A172 (cell line): Measurements from ENCODE around the gene BHLHE41. TPM values are rescaled to one million over a fixed set of nuclear protein-coding genes. Genes with fewer than 3 reads are reported as not detected.

ENCODE experiments used
- DNase-seq: peaks from one replicate; pipeline ENCODE4 v3.0.0-alpha.2; 2015; ENCODE audit warnings: low spot score
- total RNA-seq: library from RNA; depleted of rRNA; stranded (reverse); fragments of >200 nt; shearing (Covaris generic); gene quantifications from 2 replicates; pipeline ENCODE4 v1.2.3, GENCODE V29; 2014

The BHLHE41 gene
- total RNA-seq, 1 experiment from 2014 or later, result 0.21 TPM

GRCh38 chr12:26134540-26134939 is 9.7 kb upstream of the BHLHE41 start:
- no peak for DNase-seq

- DNase-seq, result no peak
Observed at GRCh38 chr12:26133521-26133920, 8.7 kb upstream of the BHLHE41 start.

GRCh38 chr12:26132866-26133265 is 8.0 kb upstream of the BHLHE41 start:
- no peak for DNase-seq

- DNase-seq, result no peak
Observed at GRCh38 chr12:26131936-26132335, 7.1 kb upstream of the BHLHE41 start.

GRCh38 chr12:26130728-26131127 is 5.9 kb upstream of the BHLHE41 start:
- no peak for DNase-seq

- no peak for DNase-seq
Observed at GRCh38 chr12:26128168-26128567, 3.3 kb upstream of the BHLHE41 start.

- DNase-seq, result no peak
Observed at GRCh38 chr12:26127404-26127803, 2.6 kb upstream of the BHLHE41 start.

- DNase-seq, result peak; percentile 46
Observed at GRCh38 chr12:26126340-26127284, 1.8 kb upstream of the BHLHE41 start.

- DNase-seq, result peak; percentile 72
Observed at GRCh38 chr12:26125400-26126339, 833 bp upstream of the BHLHE41 start.

- DNase-seq, result no peak
Observed at GRCh38 chr12:26123482-26123980, 1.3 kb downstream of the BHLHE41 start.

- peak; percentile 46 for DNase-seq
Observed at GRCh38 chr12:26122681-26123481, 2.0 kb downstream of the BHLHE41 start.

GRCh38 chr12:26122061-26122680 is 2.7 kb downstream of the BHLHE41 start:
- DNase-seq, result no peak

GRCh38 chr12:26121323-26122060 is 3.3 kb downstream of the BHLHE41 start:
- DNase-seq, result no peak

- DNase-seq, result no peak
Observed at GRCh38 chr12:26120561-26121274, 4.1 kb downstream of the BHLHE41 start.

GRCh38 chr12:26119391-26119989 is 5.3 kb downstream of the BHLHE41 start:
- DNase-seq, result peak; percentile 66

GRCh38 chr12:26118308-26118707 is 6.5 kb downstream of the BHLHE41 start:
- DNase-seq, result no peak

GRCh38 chr12:26116829-26117715 is 7.8 kb downstream of the BHLHE41 start:
- no peak for DNase-seq
